ENCODE measurements around the gene CYTH4.

DNA sequence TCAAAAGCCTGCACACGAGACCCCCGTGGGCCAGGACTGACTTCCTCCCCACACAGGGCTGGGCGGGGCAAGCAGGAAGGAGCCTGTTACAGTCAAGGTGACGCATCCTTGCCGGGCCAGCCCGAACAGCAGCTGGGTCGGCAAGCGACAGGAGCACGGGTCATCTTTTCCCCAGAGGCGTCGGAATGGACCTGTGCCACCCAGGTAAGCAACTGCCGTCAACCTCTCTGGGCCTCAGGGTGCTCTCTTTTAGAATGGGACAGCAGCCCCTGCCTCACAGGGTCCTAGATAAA lies at the start of gene CYTH4:
- no peak for TF ChIP-seq ELF1 (IDR thresholded peaks at IDR 0.05; ENCODE audit: borderline replicate concordance, low read depth)
- TF ChIP-seq, protein P1, sequence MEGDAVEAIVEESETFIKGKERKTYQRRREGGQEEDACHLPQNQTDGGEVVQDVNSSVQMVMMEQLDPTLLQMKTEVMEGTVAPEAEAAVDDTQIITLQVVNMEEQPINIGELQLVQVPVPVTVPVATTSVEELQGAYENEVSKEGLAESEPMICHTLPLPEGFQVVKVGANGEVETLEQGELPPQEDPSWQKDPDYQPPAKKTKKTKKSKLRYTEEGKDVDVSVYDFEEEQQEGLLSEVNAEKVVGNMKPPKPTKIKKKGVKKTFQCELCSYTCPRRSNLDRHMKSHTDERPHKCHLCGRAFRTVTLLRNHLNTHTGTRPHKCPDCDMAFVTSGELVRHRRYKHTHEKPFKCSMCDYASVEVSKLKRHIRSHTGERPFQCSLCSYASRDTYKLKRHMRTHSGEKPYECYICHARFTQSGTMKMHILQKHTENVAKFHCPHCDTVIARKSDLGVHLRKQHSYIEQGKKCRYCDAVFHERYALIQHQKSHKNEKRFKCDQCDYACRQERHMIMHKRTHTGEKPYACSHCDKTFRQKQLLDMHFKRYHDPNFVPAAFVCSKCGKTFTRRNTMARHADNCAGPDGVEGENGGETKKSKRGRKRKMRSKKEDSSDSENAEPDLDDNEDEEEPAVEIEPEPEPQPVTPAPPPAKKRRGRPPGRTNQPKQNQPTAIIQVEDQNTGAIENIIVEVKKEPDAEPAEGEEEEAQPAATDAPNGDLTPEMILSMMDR (IDR thresholded peaks at IDR 0.05 in 2 of 3, conservative IDR thresholded peaks at IDR 0.05 in 1 of 3; ENCODE audit: borderline replicate concordance in 1 of 3, insufficient read depth in 1 of 3, low read depth in 2 of 3, low read length in 2 of 3): no peak
- TF ChIP-seq, protein P2, sequence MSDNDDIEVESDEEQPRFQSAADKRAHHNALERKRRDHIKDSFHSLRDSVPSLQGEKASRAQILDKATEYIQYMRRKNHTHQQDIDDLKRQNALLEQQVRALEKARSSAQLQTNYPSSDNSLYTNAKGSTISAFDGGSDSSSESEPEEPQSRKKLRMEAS (IDR thresholded peaks at IDR 0.05): no peak
- TF ChIP-seq, protein P3, sequence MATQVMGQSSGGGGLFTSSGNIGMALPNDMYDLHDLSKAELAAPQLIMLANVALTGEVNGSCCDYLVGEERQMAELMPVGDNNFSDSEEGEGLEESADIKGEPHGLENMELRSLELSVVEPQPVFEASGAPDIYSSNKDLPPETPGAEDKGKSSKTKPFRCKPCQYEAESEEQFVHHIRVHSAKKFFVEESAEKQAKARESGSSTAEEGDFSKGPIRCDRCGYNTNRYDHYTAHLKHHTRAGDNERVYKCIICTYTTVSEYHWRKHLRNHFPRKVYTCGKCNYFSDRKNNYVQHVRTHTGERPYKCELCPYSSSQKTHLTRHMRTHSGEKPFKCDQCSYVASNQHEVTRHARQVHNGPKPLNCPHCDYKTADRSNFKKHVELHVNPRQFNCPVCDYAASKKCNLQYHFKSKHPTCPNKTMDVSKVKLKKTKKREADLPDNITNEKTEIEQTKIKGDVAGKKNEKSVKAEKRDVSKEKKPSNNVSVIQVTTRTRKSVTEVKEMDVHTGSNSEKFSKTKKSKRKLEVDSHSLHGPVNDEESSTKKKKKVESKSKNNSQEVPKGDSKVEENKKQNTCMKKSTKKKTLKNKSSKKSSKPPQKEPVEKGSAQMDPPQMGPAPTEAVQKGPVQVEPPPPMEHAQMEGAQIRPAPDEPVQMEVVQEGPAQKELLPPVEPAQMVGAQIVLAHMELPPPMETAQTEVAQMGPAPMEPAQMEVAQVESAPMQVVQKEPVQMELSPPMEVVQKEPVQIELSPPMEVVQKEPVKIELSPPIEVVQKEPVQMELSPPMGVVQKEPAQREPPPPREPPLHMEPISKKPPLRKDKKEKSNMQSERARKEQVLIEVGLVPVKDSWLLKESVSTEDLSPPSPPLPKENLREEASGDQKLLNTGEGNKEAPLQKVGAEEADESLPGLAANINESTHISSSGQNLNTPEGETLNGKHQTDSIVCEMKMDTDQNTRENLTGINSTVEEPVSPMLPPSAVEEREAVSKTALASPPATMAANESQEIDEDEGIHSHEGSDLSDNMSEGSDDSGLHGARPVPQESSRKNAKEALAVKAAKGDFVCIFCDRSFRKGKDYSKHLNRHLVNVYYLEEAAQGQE (IDR thresholded peaks at IDR 0.05; ENCODE audit: low read depth): no peak

Data from HCT116 (cell line).